WTC11 (cell line): Measurements from ENCODE around the gene TMED10. TPM values are rescaled to one million over a fixed set of nuclear protein-coding genes. Genes with fewer than 3 reads are reported as not detected.

Experiments
- ATAC-seq: fragments of 200-7000 bp; cut with Tn5 transposase; 2 replicates; pipeline ENCODE4 v1.10.0; 2021; ENCODE audit warnings: mild to moderate bottlenecking, moderate library complexity
- CTCF ChIA-PET: fragments of 300-600 bp; sonication (Branson Sonifier 250); formaldehyde crosslinking; loops from one replicate; lab custom pipeline; 2021; ENCODE audit warnings: antibody characterized with exemption; lab: Charles Lee
- POLR2A ChIA-PET: fragments of 350-600 bp; sonication (Branson Sonifier 250); formaldehyde crosslinking; loops from one replicate; lab custom pipeline; 2021; ENCODE audit warnings: antibody characterized with exemption; lab: Charles Lee
- DNase-seq: peaks from one replicate; pipeline ENCODE4 v3.0.0; 2021; ENCODE audit warnings: low spot score
- H3K27ac Mint-ChIP-seq: 2 replicates; pipeline ENCODE4 v1.8.0; 2021; ENCODE audit warnings: mixed read lengths
- H3K27me3 Mint-ChIP-seq: 2 replicates; pipeline ENCODE4 v1.8.0; 2021; ENCODE audit warnings: low read depth, mild to moderate bottlenecking, moderate library complexity, mixed read lengths
- H3K36me3 Mint-ChIP-seq: 2 replicates; pipeline ENCODE4 v1.8.0; 2021; ENCODE audit warnings: mixed read lengths
- H3K4me1 Mint-ChIP-seq: 2 replicates; pipeline ENCODE4 v1.8.0; 2022; ENCODE audit warnings: mixed read lengths
- H3K4me3 Mint-ChIP-seq: 2 replicates; pipeline ENCODE4 v1.8.0; 2021; ENCODE audit warnings: mild to moderate bottlenecking, moderate library complexity, mixed read lengths
- H3K9me3 Mint-ChIP-seq: 2 replicates; pipeline ENCODE4 v1.8.0; 2021; ENCODE audit warnings: mixed read lengths
- GABPB1 ChIP-seq: sonication (generic); formaldehyde crosslinking; IDR thresholded peaks from 2 replicates; pipeline ENCODE4 v1.8.1; 2023; ENCODE audit warnings: mild to moderate bottlenecking, missing genetic modification reagents
- GRHL2 ChIP-seq: fragments of 250-450 bp; sonication (Bioruptor Pico); IDR thresholded peaks from 2 replicates; pipeline ENCODE4 v1.8.0; 2022; ENCODE audit warnings: mild to moderate bottlenecking, moderate library complexity; ENCODE audit not compliant: insufficient replicate concordance, severe bottlenecking
- JAZF1 ChIP-seq: fragments of 250-450 bp; sonication (Bioruptor Pico); IDR thresholded peaks from 2 replicates; pipeline ENCODE4 v1.9.0; 2021; ENCODE audit warnings: moderate library complexity, mild to moderate bottlenecking, inconsistent platforms
- NFATC4 ChIP-seq: fragments of 250-450 bp; sonication (Bioruptor Pico); IDR thresholded peaks from 2 replicates; pipeline ENCODE4 v1.9.0; 2021; ENCODE audit warnings: mild to moderate bottlenecking
- PRRX2 ChIP-seq: fragments of 250-450 bp; sonication (Bioruptor Pico); IDR thresholded peaks from 2 replicates; pipeline ENCODE4 v1.8.0; 2021; ENCODE audit warnings: mild to moderate bottlenecking
- RORB ChIP-seq: fragments of 250-450 bp; sonication (Bioruptor Pico); IDR thresholded peaks from 2 replicates; pipeline ENCODE4 v1.9.0; 2021; ENCODE audit warnings: mild to moderate bottlenecking
- ZNF121 ChIP-seq: sonication (generic); formaldehyde crosslinking; IDR thresholded peaks from 2 replicates; pipeline ENCODE4 v1.8.0; 2023; ENCODE audit warnings: missing genetic modification reagents
- ZNF138 ChIP-seq: sonication (generic); formaldehyde crosslinking; conservative IDR thresholded peaks from 2 replicates; pipeline ENCODE4 v1.8.1; 2022; ENCODE audit warnings: mild to moderate bottlenecking, moderate library complexity, missing genetic modification reagents
- ZNF396 ChIP-seq: fragments of 250-450 bp; sonication (Bioruptor Pico); IDR thresholded peaks from 2 replicates; pipeline ENCODE4 v1.8.0; 2021; ENCODE audit warnings: mild to moderate bottlenecking, moderate library complexity, borderline replicate concordance
- ZNF671 ChIP-seq: fragments of 250-450 bp; sonication (Bioruptor Pico); IDR thresholded peaks from 2 replicates; pipeline ENCODE4 v1.8.0; 2021; ENCODE audit warnings: mild to moderate bottlenecking
- total RNA-seq: library from RNA; stranded (reverse); gene quantifications from 3 replicates; pipeline ENCODE4 v1.2.3, GENCODE V29; 2021
- TF ChIP-seq, protein P1 (sequence below): sonication (generic); formaldehyde crosslinking; conservative IDR thresholded peaks from 2 replicates; pipeline ENCODE4 v1.8.1; 2022; ENCODE audit warnings: mild to moderate bottlenecking, missing genetic modification reagents
- TF ChIP-seq, protein P2 (sequence below): sonication (generic); formaldehyde crosslinking; IDR thresholded peaks from 2 replicates; pipeline ENCODE4 v1.8.1; 2023; ENCODE audit warnings: mild to moderate bottlenecking, missing genetic modification reagents, borderline replicate concordance
- TF ChIP-seq, protein P3 (sequence below): fragments of 250-450 bp; sonication (Bioruptor Pico); IDR thresholded peaks from 2 replicates; pipeline ENCODE4 v1.9.0; 2021; ENCODE audit warnings: mild to moderate bottlenecking
- TF ChIP-seq, protein P4 (sequence below): sonication (generic); formaldehyde crosslinking; IDR thresholded peaks from 2 replicates; pipeline ENCODE4 v1.8.1; 2023; ENCODE audit warnings: mild to moderate bottlenecking, missing genetic modification reagents, moderate library complexity
- TF ChIP-seq, protein P5 (sequence below): sonication (generic); formaldehyde crosslinking; IDR thresholded peaks from 2 replicates; pipeline ENCODE4 v1.8.0; 2022; ENCODE audit warnings: missing genetic modification reagents
- TF ChIP-seq, protein P6 (sequence below): sonication (generic); formaldehyde crosslinking; IDR thresholded peaks from 2 replicates; pipeline ENCODE4 v1.8.0; 2022; ENCODE audit warnings: mild to moderate bottlenecking, missing genetic modification reagents

The TMED10 gene
- total RNA-seq, 1 experiment from 2014 or later, result 234 TPM

DNA sequence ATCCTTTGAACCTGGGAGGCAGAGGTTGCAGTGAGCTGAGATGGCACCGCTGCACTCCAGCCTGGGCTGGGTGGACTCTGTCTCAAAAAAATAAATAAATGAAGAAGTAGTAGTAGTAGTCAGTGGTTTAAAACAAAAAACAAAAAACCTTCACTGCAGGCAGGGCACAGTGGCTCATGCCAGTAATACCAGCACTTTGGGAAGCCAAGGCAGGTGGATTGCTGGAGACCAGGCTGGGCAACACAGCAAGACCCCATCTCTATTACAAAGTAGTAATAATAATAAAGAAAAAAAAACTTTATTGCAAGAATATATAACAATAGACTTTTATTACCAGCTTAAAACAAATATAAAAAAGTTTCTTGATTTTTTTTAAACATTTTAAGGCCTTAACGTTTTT is 35.8 kb downstream of the TMED10 start:
- TF ChIP-seq ZNF121 (CRISPR knock-in tag) (peak; percentile 57; the same call in 1 of the 2 replicates), GABPB1 (CRISPR knock-in tag) (no peak)
- Mint-ChIP-seq H3K27me3 (no peaks in the 10 kb centered on the region), H3K4me1 (peaks cover 3% of the 10 kb centered on the region; the same call in 1 of the 2 replicates), H3K27ac (no peak overlapping the region), H3K9me3 (peaks cover 4% of the 10 kb centered on the region; the same call in 1 of the 2 replicates), H3K4me3 (no peak overlapping the region), H3K36me3 (peaks cover 17% of the 10 kb centered on the region)
- ChIA-PET POLR2A (no interaction called here), CTCF (no interaction called here)
- DNase-seq, result no peak
- no peak for ATAC-seq

DNA sequence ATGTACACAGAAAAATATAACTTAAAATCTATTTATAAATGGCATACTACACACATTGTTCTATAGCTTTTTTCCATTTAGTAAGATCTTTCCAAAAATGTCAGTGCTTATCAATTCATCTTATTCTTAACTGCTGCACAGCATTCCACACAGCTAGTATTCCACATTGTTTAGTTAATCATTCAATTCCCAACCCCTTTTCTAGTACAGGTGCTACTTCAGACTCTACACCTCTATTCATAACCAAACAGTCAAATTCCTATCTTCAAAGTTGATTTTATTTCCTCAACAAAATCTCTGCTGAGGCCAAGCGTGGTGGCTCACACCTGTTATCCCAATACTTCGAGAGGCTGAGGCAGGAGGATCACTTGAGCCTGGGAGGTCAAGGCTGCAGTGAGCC is 37.2 kb downstream of the TMED10 start:
- POLR2A ChIA-PET, result no interaction called here
- DNase-seq (no peak), ATAC-seq (no peak)
- Mint-ChIP-seq H3K9me3 (peaks cover 6% of the 10 kb centered on the region), H3K36me3 (peaks cover 26% of the 10 kb centered on the region), H3K4me3 (no peak overlapping the region), H3K4me1 (peaks cover 3% of the 10 kb centered on the region; the same call in 1 of the 2 replicates), H3K27me3 (no peaks in the 10 kb centered on the region), H3K27ac (no peak overlapping the region)
- CTCF ChIA-PET, result no interaction called here
- no peak for TF ChIP-seq ZNF121 (CRISPR knock-in tag)

DNA sequence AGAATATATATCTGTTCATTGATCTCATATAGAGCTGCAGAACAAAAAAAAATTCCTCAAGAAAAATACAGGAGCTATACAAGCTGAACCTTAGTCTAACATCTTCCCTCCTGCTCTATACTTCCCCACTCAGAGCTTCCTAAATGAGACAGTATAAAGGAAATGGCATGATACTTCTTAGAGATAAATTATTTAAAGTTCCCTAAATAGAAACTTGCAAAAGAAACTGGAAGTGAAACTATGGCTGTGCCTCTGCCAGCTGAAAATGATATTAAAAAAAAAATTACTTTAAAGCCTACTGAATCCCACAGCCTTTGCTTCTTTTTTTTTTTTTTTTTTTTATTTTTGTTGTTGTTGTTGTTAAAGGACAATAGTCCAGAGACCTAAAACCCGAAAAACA is 37.9 kb downstream of the TMED10 start:
- ChIA-PET POLR2A (interaction anchor here (0.6 kb wide), 1 partner anchor 399 kb away, joined by 4 read pairs; no protein-coding TSS in a partner anchor), CTCF (interaction anchor here (0.7 to 0.9 kb wide), 2 partner anchors 101 to 157 kb away, joined by 3 to 5 read pairs; no protein-coding TSS in a partner anchor)
- H3K4me3 Mint-ChIP-seq, result no peak overlapping the region
- no peak for ATAC-seq
- no peak for DNase-seq
- H3K4me1 Mint-ChIP-seq, result peaks cover 3% of the 10 kb centered on the region; the same call in 1 of the 2 replicates
- TF ChIP-seq NFATC4 (CRISPR knock-in tag) (no peak), GRHL2 (CRISPR knock-in tag) (no peak), ZNF671 (CRISPR knock-in tag) (no peak), PRRX2 (no peak)
- TF ChIP-seq, protein P1, sequence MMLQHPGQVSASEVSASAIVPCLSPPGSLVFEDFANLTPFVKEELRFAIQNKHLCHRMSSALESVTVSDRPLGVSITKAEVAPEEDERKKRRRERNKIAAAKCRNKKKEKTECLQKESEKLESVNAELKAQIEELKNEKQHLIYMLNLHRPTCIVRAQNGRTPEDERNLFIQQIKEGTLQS (CRISPR knock-in tag), result no peak
- peaks cover 13% of the 10 kb centered on the region for H3K9me3 Mint-ChIP-seq
- no peaks in the 10 kb centered on the region for H3K27me3 Mint-ChIP-seq
- no peak overlapping the region for H3K27ac Mint-ChIP-seq
- H3K36me3 Mint-ChIP-seq, result peaks cover 30% of the 10 kb centered on the region

DNA sequence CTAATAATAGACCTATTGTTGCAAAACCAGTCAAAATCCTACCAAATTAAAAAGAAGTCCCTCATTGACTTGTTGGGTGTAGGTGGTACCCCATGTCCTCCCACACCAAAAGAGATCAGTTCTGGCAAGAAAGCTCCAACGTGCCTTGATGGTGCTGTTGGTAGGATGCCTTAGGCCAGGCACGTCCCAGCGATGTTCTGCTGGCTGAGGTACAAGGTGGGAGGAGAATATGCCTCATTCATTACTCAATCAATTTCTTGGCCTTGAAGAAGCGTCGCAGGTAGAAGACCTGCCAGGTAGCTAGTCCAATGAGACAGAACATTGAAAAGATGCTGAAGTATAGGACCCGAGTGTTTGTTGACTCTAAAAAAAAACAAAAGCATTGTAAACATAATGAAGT is 41.8 kb downstream of the TMED10 start:
- H3K4me3 Mint-ChIP-seq, result no peak overlapping the region
- POLR2A ChIA-PET, result no interaction called here
- H3K4me1 Mint-ChIP-seq, result no peaks in the 10 kb centered on the region
- no peak for DNase-seq
- H3K27me3 Mint-ChIP-seq, result no peaks in the 10 kb centered on the region
- CTCF ChIA-PET, result no interaction called here
- peaks cover 17% of the 10 kb centered on the region for H3K9me3 Mint-ChIP-seq
- 0 out of 2 replicates have a peak overlapping the region, but pooled peaks have one; percentile 26 for H3K27ac Mint-ChIP-seq
- peaks cover 40% of the 10 kb centered on the region for H3K36me3 Mint-ChIP-seq
- no peak for ATAC-seq
- TF ChIP-seq, protein P2, sequence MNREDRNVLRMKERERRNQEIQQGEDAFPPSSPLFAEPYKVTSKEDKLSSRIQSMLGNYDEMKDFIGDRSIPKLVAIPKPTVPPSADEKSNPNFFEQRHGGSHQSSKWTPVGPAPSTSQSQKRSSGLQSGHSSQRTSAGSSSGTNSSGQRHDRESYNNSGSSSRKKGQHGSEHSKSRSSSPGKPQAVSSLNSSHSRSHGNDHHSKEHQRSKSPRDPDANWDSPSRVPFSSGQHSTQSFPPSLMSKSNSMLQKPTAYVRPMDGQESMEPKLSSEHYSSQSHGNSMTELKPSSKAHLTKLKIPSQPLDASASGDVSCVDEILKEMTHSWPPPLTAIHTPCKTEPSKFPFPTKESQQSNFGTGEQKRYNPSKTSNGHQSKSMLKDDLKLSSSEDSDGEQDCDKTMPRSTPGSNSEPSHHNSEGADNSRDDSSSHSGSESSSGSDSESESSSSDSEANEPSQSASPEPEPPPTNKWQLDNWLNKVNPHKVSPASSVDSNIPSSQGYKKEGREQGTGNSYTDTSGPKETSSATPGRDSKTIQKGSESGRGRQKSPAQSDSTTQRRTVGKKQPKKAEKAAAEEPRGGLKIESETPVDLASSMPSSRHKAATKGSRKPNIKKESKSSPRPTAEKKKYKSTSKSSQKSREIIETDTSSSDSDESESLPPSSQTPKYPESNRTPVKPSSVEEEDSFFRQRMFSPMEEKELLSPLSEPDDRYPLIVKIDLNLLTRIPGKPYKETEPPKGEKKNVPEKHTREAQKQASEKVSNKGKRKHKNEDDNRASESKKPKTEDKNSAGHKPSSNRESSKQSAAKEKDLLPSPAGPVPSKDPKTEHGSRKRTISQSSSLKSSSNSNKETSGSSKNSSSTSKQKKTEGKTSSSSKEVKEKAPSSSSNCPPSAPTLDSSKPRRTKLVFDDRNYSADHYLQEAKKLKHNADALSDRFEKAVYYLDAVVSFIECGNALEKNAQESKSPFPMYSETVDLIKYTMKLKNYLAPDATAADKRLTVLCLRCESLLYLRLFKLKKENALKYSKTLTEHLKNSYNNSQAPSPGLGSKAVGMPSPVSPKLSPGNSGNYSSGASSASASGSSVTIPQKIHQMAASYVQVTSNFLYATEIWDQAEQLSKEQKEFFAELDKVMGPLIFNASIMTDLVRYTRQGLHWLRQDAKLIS (CRISPR knock-in tag), result no peak
- TF ChIP-seq ZNF396 (CRISPR knock-in tag) (no peak), ZNF671 (CRISPR knock-in tag) (no peak), ZNF138 (CRISPR knock-in tag) (no peak), RORB (no peak), JAZF1 (CRISPR knock-in tag) (no peak)
- TF ChIP-seq, protein P3, sequence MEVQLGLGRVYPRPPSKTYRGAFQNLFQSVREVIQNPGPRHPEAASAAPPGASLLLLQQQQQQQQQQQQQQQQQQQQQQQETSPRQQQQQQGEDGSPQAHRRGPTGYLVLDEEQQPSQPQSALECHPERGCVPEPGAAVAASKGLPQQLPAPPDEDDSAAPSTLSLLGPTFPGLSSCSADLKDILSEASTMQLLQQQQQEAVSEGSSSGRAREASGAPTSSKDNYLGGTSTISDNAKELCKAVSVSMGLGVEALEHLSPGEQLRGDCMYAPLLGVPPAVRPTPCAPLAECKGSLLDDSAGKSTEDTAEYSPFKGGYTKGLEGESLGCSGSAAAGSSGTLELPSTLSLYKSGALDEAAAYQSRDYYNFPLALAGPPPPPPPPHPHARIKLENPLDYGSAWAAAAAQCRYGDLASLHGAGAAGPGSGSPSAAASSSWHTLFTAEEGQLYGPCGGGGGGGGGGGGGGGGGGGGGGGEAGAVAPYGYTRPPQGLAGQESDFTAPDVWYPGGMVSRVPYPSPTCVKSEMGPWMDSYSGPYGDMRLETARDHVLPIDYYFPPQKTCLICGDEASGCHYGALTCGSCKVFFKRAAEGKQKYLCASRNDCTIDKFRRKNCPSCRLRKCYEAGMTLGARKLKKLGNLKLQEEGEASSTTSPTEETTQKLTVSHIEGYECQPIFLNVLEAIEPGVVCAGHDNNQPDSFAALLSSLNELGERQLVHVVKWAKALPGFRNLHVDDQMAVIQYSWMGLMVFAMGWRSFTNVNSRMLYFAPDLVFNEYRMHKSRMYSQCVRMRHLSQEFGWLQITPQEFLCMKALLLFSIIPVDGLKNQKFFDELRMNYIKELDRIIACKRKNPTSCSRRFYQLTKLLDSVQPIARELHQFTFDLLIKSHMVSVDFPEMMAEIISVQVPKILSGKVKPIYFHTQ (CRISPR knock-in tag), result no peak
- TF ChIP-seq, protein P4, sequence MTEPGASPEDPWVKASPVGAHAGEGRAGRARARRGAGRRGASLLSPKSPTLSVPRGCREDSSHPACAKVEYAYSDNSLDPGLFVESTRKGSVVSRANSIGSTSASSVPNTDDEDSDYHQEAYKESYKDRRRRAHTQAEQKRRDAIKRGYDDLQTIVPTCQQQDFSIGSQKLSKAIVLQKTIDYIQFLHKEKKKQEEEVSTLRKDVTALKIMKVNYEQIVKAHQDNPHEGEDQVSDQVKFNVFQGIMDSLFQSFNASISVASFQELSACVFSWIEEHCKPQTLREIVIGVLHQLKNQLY (CRISPR knock-in tag), result no peak
- TF ChIP-seq, protein P5, sequence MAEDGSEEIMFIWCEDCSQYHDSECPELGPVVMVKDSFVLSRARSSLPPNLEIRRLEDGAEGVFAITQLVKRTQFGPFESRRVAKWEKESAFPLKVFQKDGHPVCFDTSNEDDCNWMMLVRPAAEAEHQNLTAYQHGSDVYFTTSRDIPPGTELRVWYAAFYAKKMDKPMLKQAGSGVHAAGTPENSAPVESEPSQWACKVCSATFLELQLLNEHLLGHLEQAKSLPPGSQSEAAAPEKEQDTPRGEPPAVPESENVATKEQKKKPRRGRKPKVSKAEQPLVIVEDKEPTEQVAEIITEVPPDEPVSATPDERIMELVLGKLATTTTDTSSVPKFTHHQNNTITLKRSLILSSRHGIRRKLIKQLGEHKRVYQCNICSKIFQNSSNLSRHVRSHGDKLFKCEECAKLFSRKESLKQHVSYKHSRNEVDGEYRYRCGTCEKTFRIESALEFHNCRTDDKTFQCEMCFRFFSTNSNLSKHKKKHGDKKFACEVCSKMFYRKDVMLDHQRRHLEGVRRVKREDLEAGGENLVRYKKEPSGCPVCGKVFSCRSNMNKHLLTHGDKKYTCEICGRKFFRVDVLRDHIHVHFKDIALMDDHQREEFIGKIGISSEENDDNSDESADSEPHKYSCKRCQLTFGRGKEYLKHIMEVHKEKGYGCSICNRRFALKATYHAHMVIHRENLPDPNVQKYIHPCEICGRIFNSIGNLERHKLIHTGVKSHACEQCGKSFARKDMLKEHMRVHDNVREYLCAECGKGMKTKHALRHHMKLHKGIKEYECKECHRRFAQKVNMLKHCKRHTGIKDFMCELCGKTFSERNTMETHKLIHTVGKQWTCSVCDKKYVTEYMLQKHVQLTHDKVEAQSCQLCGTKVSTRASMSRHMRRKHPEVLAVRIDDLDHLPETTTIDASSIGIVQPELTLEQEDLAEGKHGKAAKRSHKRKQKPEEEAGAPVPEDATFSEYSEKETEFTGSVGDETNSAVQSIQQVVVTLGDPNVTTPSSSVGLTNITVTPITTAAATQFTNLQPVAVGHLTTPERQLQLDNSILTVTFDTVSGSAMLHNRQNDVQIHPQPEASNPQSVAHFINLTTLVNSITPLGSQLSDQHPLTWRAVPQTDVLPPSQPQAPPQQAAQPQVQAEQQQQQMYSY (CRISPR knock-in tag), result no peak
- TF ChIP-seq, protein P1 (CRISPR knock-in tag), result no peak
- TF ChIP-seq, protein P6, sequence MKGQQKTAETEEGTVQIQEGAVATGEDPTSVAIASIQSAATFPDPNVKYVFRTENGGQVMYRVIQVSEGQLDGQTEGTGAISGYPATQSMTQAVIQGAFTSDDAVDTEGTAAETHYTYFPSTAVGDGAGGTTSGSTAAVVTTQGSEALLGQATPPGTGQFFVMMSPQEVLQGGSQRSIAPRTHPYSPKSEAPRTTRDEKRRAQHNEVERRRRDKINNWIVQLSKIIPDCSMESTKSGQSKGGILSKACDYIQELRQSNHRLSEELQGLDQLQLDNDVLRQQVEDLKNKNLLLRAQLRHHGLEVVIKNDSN (CRISPR knock-in tag), result no peak
